ENCODE data around the gene PDIA6. TPM values are rescaled to one million over a fixed set of nuclear protein-coding genes. Genes with fewer than 3 reads are reported as not detected.

The PDIA6 gene
- total and polyA plus RNA-seq, 2 donors (not counting 1 experiment from before 2014, with no cell fraction given) = 420 to 491 TPM

- H2AFZ ChIP-seq (ENCODE audit: low read length) = no peak overlapping the region
- no peaks in the 10 kb centered on the region for H3K9me3 ChIP-seq (ENCODE audit: control insufficient read depth, insufficient read depth, low read depth, low read length)
- no peak for DNase-seq (ENCODE audit: low read depth in 2 of 2)
- H3K9ac ChIP-seq (ENCODE audit: insufficient read depth, low read length) = no peak overlapping the region
- no peak for TF ChIP-seq CTCF (conservative IDR thresholded peaks at IDR 0.05 in 1 of 2, IDR thresholded peaks at IDR 0.05 in 1 of 2; ENCODE audit: low read depth in 1 of 2, low read length in 2 of 2)
- peaks cover 9% of the 10 kb centered on the region for H3K79me2 ChIP-seq (ENCODE audit: control insufficient read depth, insufficient read depth, low read length)
- H3K27me3 ChIP-seq (ENCODE audit: control insufficient read depth, insufficient read depth, low read length) = no peaks in the 10 kb centered on the region
- no peaks in the 10 kb centered on the region for H3K4me1 ChIP-seq (ENCODE audit: control insufficient read depth, extremely low read depth, insufficient read depth, low read length)
- no peak overlapping the region for H3K27ac ChIP-seq (ENCODE audit: insufficient read depth, low read length)
- H3K4me3 ChIP-seq (replicated peaks in 1 of 4; ENCODE audit: control extremely low read depth in 1 of 4, insufficient read depth in 1 of 4, low read depth in 3 of 4, low read length in 4 of 4) = no peak overlapping the region
- H3K36me3 ChIP-seq (ENCODE audit: control insufficient read depth, insufficient read depth, low read length) = peaks cover 15% of the 10 kb centered on the region
- H4K20me1 ChIP-seq (ENCODE audit: control insufficient read depth, extremely low read depth, insufficient read depth, low read length) = no peaks in the 10 kb centered on the region
- H3K4me2 ChIP-seq (ENCODE audit: extremely low read depth, insufficient read depth, low read length) = no peak overlapping the region
Observed at GRCh38 chr2:10793816-10794215, 18.8 kb downstream of the PDIA6 start.

- Histone ChIP-seq H3K36me3 (ENCODE audit: control insufficient read depth, insufficient read depth, low read length) (peaks cover 17% of the 10 kb centered on the region), H3K9ac (ENCODE audit: insufficient read depth, low read length) (no peak overlapping the region), H3K27me3 (ENCODE audit: control insufficient read depth, insufficient read depth, low read length) (no peaks in the 10 kb centered on the region), H3K4me2 (ENCODE audit: extremely low read depth, insufficient read depth, low read length) (no peak overlapping the region), H3K27ac (ENCODE audit: insufficient read depth, low read length) (no peak overlapping the region), H2AFZ (ENCODE audit: low read length) (no peak overlapping the region), H3K4me3 (replicated peaks in 1 of 4; ENCODE audit: control extremely low read depth in 1 of 4, insufficient read depth in 1 of 4, low read depth in 3 of 4, low read length in 4 of 4) (no peak overlapping the region), H4K20me1 (ENCODE audit: control insufficient read depth, extremely low read depth, insufficient read depth, low read length) (no peaks in the 10 kb centered on the region), H3K4me1 (ENCODE audit: control insufficient read depth, extremely low read depth, insufficient read depth, low read length) (no peaks in the 10 kb centered on the region), H3K79me2 (ENCODE audit: control insufficient read depth, insufficient read depth, low read length) (peaks cover 6% of the 10 kb centered on the region), H3K9me3 (ENCODE audit: control insufficient read depth, insufficient read depth, low read depth, low read length) (no peaks in the 10 kb centered on the region)
- TF ChIP-seq CTCF (conservative IDR thresholded peaks at IDR 0.05 in 1 of 2, IDR thresholded peaks at IDR 0.05 in 1 of 2; ENCODE audit: low read depth in 1 of 2, low read length in 2 of 2) (no peak), EZH2 (IDR thresholded peaks at IDR 0.05; ENCODE audit: low read length, missing control alignments) (no peak)
- no peak for DNase-seq (ENCODE audit: low read depth in 2 of 2)
Observed at GRCh38 chr2:10792660-10793400, 19.8 kb downstream of the PDIA6 start.

GRCh38 chr2:10792001-10792634 lies 20.5 kb downstream of the PDIA6 start:
- TF ChIP-seq EZH2 (IDR thresholded peaks at IDR 0.05; ENCODE audit: low read length, missing control alignments) (no peak), CTCF (conservative IDR thresholded peaks at IDR 0.05 in 1 of 2, IDR thresholded peaks at IDR 0.05 in 1 of 2; ENCODE audit: low read depth in 1 of 2, low read length in 2 of 2) (no peak)
- Histone ChIP-seq H3K79me2 (ENCODE audit: control insufficient read depth, insufficient read depth, low read length) (peaks cover 5% of the 10 kb centered on the region), H3K4me1 (ENCODE audit: control insufficient read depth, extremely low read depth, insufficient read depth, low read length) (no peaks in the 10 kb centered on the region), H3K36me3 (ENCODE audit: control insufficient read depth, insufficient read depth, low read length) (peaks cover 16% of the 10 kb centered on the region), H4K20me1 (ENCODE audit: control insufficient read depth, extremely low read depth, insufficient read depth, low read length) (no peaks in the 10 kb centered on the region), H3K9me3 (ENCODE audit: control insufficient read depth, insufficient read depth, low read depth, low read length) (no peaks in the 10 kb centered on the region), H3K9ac (ENCODE audit: insufficient read depth, low read length) (no peak overlapping the region), H3K4me3 (replicated peaks in 1 of 4; ENCODE audit: control extremely low read depth in 1 of 4, insufficient read depth in 1 of 4, low read depth in 3 of 4, low read length in 4 of 4) (no peak overlapping the region), H3K27ac (ENCODE audit: insufficient read depth, low read length) (no peak overlapping the region), H3K27me3 (ENCODE audit: control insufficient read depth, insufficient read depth, low read length) (no peaks in the 10 kb centered on the region), H2AFZ (ENCODE audit: low read length) (no peak overlapping the region), H3K4me2 (ENCODE audit: extremely low read depth, insufficient read depth, low read length) (no peak overlapping the region)
- no peak for DNase-seq (ENCODE audit: low read depth in 2 of 2)

All from fibroblast of lung (primary cell).